Omental fat pad (tissue), 4 donors: Measurements from ENCODE around the gene ZMIZ1. TPM values are rescaled to one million over a fixed set of nuclear protein-coding genes. Genes with fewer than 3 reads are reported as not detected.

Experiments used
- ATAC-seq: fragments of 150-250 bp; one replicate; pipeline ENCODE4 v1.9.1; 2016; ENCODE audit warnings: mild to moderate bottlenecking, moderate library complexity; ENCODE audit not compliant: low FRiP score
- DNase-seq: peaks from one replicate; pipeline ENCODE4 v3.0.0-alpha.2; 2019; ENCODE audit warnings: low spot score
- total RNA-seq, 4 donors: library from RNA; depleted of rRNA; stranded (reverse); fragments of >200 nt; gene quantifications; one replicate each; pipeline ENCODE4 v1.1.0, GENCODE V29; 2016
- TF ChIP-seq, protein P1 (sequence below), 3 donors: fragments of 450-650 bp; IDR thresholded peaks; one replicate each; pipeline ENCODE4 v1.5.1; 2016 to 2017; ENCODE audit warnings: antibody characterized with exemption in 3 of 3, mild to moderate bottlenecking in 3 of 3, moderate library complexity in 2 of 3

Gene ZMIZ1
- total RNA-seq, 4 donors from 2014 or later = 24.2 to 64.8 (median 43.1) TPM

GRCh38 chr10:79063661-79064492 is 4.9 kb upstream of the ZMIZ1 start:
- TF ChIP-seq, protein P1, sequence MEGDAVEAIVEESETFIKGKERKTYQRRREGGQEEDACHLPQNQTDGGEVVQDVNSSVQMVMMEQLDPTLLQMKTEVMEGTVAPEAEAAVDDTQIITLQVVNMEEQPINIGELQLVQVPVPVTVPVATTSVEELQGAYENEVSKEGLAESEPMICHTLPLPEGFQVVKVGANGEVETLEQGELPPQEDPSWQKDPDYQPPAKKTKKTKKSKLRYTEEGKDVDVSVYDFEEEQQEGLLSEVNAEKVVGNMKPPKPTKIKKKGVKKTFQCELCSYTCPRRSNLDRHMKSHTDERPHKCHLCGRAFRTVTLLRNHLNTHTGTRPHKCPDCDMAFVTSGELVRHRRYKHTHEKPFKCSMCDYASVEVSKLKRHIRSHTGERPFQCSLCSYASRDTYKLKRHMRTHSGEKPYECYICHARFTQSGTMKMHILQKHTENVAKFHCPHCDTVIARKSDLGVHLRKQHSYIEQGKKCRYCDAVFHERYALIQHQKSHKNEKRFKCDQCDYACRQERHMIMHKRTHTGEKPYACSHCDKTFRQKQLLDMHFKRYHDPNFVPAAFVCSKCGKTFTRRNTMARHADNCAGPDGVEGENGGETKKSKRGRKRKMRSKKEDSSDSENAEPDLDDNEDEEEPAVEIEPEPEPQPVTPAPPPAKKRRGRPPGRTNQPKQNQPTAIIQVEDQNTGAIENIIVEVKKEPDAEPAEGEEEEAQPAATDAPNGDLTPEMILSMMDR (IDR thresholded peaks at IDR 0.05) = no peak
- no peak for ATAC-seq
- DNase-seq = no peak

GRCh38 chr10:79065091-79065551 is 3.6 kb upstream of the ZMIZ1 start:
- TF ChIP-seq, protein P1 (IDR thresholded peaks at IDR 0.05) = no peak
- DNase-seq (no peak), ATAC-seq (no peak)

DNA sequence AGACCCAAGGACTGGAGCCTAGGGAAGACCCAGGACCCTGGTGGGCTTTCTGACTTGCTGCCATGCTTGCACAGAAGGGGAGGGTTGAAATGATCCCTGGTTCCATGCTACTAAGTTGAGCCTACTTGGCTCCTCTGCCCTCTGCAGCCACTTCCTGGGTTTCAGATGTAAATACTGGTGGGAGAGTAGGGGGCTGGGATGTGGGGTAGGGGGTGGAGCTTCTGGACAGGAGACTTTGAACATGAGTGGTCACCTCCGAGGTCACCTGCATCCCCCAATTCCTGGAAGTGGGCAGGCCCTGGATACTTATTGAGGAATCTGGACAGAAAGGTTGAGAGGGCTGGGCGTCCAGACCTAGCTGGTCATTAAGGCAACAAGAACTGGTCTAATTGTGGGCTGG is 2.9 kb upstream of the ZMIZ1 start:
- DNase-seq = no peak
- TF ChIP-seq, protein P1 (IDR thresholded peaks at IDR 0.05) = no peak
- no peak for ATAC-seq

- ATAC-seq (peak; percentile 0), DNase-seq (no peak)
- TF ChIP-seq, protein P1 (IDR thresholded peaks at IDR 0.05) = no peak
These were observed 2.1 kb upstream of the ZMIZ1 start for GRCh38 chr10:79066411-79067240.

DNA sequence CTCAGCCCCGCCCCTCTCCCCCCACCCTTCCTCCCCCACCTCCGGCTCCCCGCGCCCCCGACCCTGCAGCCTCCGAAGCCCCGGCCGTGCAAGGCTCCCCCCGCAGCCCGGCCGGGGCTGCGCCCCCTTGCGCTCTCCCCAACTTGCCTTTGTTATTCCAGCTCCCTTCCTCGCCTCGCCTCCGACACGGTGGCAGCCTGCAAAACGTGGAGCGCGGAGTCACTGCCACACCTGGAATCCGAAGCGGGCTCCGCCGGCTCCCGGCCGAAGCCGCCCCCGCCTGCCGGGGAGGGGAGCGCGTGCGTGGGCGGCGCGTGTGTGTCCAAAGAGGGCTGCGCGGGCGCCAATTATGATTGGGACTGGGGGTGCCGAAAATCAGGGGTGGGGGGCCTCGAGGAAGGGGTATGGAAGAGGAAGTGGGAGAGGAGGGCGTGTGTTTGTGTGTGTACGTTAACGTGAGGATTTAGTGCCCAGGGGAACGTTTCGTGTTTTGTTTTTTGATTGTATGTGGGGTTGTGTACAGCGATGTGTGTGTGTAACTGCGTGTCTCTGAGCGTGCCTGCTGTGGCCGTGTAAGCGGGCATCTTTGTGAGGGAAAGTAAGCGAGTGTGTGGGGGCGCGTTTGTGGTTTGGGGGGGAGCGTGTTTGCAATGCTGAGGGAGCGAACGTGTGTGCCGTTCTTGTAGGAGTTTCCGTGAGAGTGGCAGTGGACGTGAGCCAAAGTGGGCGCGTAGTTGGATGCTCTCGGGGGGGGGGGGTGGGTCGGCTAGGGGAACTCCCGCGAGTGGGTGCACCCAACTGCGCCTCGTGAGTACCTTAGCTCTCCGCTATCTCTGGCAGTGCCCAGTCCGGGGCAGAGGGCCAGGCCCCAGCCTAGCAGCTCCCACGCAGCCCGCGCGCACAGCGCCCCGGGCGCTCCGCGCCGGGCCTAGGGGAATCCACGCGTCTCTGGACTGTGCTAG is 1.2 kb upstream of the ZMIZ1 start:
- DNase-seq (peak; percentile 76), ATAC-seq (peak; percentile 25)
- TF ChIP-seq, protein P1 (IDR thresholded peaks at IDR 0.05) = no peak

DNA sequence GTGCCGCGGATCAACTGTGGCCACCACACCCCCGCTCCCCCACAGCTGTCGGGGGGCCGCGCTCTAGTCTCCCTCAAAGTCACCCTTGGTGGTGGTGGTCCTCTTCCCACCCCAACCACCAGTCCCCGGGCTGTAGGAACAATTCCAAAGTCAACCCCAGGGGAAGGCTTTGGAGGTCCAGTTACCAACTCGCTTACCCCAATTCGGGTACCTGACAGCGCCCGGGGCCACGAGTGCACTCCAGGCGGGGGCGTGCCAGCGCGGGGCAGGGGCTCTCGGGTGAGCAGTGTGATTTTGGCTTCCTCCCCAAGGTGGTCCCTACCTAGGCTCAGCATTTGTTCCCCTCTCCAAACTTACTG is 584 bp upstream of the ZMIZ1 start:
- TF ChIP-seq, protein P1 (IDR thresholded peaks at IDR 0.05) = no peak
- ATAC-seq = no peak
- DNase-seq = no peak
